ENCODE measurements around the gene PRPF18.

- TF ChIP-seq CTCF (IDR thresholded peaks at IDR 0.05) (no peak), POLR2A (IDR thresholded peaks at IDR 0.05) (no peak), EP300 (IDR thresholded peaks at IDR 0.05) (no peak)
Observed at GRCh38 chr10:13678101-13678843, 91.5 kb downstream of the PRPF18 start.
